ENCODE data around the gene MXI1. TPM values are rescaled to one million over a fixed set of nuclear protein-coding genes. Genes with fewer than 3 reads are reported as not detected.
"Not testable (repeated sequence)": the region's sequence is repeated elsewhere in the genome, so short reads cannot be mapped to it uniquely, and the experiment has no call there.

MXI1 gene
- total and polyA plus RNA-seq, 4 donors, result 72.3 to 121 (median 90.2) TPM

DNA sequence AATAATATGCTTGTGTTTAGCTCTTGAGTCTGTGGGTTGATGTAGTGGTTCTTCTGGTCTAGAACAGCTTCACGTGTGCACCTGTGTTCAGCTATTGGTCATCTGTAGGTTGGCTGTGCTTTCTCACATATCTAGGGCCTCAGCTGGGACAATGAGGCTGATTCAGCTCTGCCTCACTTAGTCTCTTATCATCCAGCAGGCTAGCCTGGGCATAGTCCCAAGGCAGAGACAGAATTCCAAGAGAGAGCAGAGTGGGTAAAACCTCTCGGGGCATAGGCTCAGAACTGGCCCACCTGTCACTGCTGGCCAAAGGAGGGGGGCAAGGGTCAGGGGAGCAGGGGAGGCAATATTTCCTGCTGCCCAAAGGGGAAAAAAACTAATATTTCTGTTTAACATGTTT is 32.0 kb upstream of the MXI1 start:
- Histone ChIP-seq H3K36me3 (ENCODE audit: control insufficient read depth in 1 of 2, insufficient read depth in 2 of 2, low read length in 1 of 2) (no peaks in the 10 kb centered on the region), H3K9me3 (ENCODE audit: control insufficient read depth, low read length) (no peaks in the 10 kb centered on the region), H3K27me3 (ENCODE audit: control insufficient read depth in 1 of 2, insufficient read depth in 2 of 2, low read length in 1 of 2) (no peaks in the 10 kb centered on the region), H3K27ac (ENCODE audit: low read depth in 1 of 2, low read length in 2 of 2) (no peak overlapping the region), H3K4me3 (ENCODE audit: low read length in 2 of 2) (no peak overlapping the region), H3K4me1 (ENCODE audit: control insufficient read depth in 1 of 2, insufficient read depth in 2 of 2, low read length in 2 of 2) (no peaks in the 10 kb centered on the region)
- WGBS, 2 donors, result 74 to 83% methylated on average over 2 of the region's 2 CpGs
- no peak for ATAC-seq (ENCODE audit: low FRiP score)
- intact Hi-C loops (cut with DNase I), result no loop called here
- DNase-seq, result no peak

DNA sequence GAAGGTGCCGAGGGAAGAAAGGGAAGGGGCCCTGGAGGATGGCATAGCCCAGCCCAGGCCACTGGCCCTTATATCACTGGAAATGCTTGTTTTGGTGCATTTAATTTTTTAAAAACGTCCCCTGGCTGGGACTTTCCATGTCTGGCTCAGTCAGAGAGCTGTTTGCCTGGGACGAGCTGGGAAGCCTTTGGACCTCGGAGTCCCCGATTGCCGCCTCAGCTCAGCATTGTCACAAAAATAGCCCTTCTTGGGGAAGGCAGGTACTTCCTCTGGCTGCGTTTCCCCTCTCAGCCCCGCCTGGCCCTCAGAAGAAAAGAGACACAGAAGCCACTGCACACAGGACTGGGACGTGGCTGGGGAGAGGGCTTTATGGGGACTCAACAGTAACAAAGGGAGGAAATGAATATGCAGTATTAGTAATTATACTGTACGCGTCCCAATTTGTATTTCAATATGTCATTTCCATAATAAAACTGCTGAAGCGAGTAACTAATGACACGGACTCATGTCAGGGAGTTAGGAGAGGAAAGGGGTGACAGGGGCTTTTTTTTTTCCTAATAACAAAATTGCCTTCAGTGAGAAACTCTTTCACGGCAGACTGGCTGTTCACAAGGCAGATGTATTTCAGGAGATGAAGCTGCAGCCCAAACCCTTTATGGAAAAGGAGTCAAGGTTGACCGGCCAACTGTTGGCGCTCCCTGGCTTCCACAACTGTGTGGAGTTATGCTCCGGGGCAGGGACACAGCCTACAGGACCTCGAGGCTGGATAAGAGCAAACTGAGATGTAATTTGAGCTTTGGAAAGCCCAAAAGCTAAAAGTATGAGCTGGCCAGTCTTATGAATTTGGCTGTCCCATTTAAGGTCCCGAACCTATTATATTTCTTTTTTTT is 31.0 kb upstream of the MXI1 start:
- no peaks in the 10 kb centered on the region for H3K36me3 ChIP-seq (ENCODE audit: control insufficient read depth in 1 of 2, insufficient read depth in 2 of 2, low read length in 1 of 2)
- 30% methylated on average over 19 of the region's 19 CpGs for WGBS, 2 donors
- ATAC-seq (ENCODE audit: low FRiP score) (no peak), DNase-seq (no peak)
- H3K4me1 ChIP-seq (ENCODE audit: control insufficient read depth in 1 of 2, insufficient read depth in 2 of 2, low read length in 2 of 2), result no peaks in the 10 kb centered on the region
- H3K27ac ChIP-seq (ENCODE audit: low read depth in 1 of 2, low read length in 2 of 2), result no peak overlapping the region
- intact Hi-C loops (cut with DNase I), result no loop called here
- H3K9me3 ChIP-seq (ENCODE audit: control insufficient read depth, low read length), result no peaks in the 10 kb centered on the region
- no peaks in the 10 kb centered on the region for H3K27me3 ChIP-seq (ENCODE audit: control insufficient read depth in 1 of 2, insufficient read depth in 2 of 2, low read length in 1 of 2)
- H3K4me3 ChIP-seq (ENCODE audit: low read length in 2 of 2), result no peak overlapping the region

DNA sequence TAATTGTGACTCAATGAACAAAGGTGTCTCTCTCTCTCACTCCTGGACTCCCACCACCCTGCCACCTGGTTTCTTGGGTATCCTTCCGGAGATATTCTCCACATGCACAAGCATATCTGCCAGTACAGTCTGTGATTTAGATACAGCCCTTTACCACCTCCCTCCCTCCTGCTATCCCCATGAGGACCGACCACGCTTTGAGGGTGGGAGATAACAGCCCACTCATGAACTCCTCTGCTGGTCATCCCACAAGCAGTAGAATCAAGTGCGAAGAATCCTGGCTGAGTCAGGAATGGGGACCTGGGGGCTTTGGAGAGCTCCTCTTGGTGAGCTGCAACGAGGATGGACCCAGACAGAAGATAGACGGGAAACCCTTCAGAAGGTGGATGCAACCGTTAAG is 28.2 kb upstream of the MXI1 start:
- 86 to 90% methylated on average over 7 of the region's 7 CpGs for WGBS, 2 donors
- H3K36me3 ChIP-seq (ENCODE audit: control insufficient read depth in 1 of 2, insufficient read depth in 2 of 2, low read length in 1 of 2), result no peaks in the 10 kb centered on the region
- H3K27me3 ChIP-seq (ENCODE audit: control insufficient read depth in 1 of 2, insufficient read depth in 2 of 2, low read length in 1 of 2), result no peaks in the 10 kb centered on the region
- H3K27ac ChIP-seq (ENCODE audit: low read depth in 1 of 2, low read length in 2 of 2), result no peak overlapping the region
- intact Hi-C loops (cut with DNase I), result no loop called here
- ATAC-seq (ENCODE audit: low FRiP score) (no peak), DNase-seq (no peak)
- H3K9me3 ChIP-seq (ENCODE audit: control insufficient read depth, low read length), result no peaks in the 10 kb centered on the region
- H3K4me3 ChIP-seq (ENCODE audit: low read length in 2 of 2), result no peak overlapping the region
- no peaks in the 10 kb centered on the region for H3K4me1 ChIP-seq (ENCODE audit: control insufficient read depth in 1 of 2, insufficient read depth in 2 of 2, low read length in 2 of 2)

DNA sequence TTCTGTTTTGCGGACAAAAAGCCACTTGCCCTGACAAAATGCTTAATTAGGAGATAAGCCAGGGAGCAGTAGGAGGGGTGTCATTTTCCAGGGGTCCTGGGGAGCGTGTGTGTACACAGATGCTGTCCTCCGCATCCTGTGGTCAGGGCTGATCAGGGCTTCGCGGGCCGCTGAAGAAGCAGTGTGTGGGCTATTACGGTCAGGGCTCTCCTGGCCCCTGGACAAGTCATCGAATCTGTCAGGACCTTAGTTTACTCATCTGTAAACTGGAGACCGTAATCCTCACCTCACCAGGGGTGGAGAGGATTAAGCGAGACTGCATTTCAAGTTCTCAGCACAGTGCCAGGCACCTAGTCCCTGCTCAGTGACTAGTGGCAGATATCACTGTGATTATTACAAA is 26.0 kb upstream of the MXI1 start:
- WGBS, 2 donors, result 91 to 93% methylated on average over 10 of the region's 10 CpGs
- intact Hi-C loops (cut with DNase I), result no loop called here
- H3K9me3 ChIP-seq (ENCODE audit: control insufficient read depth, low read length), result no peaks in the 10 kb centered on the region

DNA sequence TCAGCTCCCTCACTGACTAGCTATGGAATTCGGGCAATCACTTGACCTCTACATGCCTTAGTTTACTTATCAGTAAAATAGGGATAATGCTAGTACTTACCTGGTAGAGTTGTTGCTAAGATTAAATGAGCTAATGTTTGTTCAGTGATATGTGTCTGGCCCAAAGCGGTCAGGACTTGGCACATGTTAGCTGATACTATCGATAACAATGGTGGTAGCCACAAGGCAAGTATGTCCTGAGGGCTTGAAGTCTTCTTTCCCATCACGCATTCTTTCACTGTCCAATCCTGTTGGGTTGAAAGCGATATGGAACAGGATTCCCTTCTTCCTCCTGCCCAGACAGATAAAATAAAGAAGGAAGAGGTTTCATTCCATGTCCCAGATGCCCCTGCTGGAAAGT is 25.5 kb upstream of the MXI1 start:
- no peaks in the 10 kb centered on the region for H3K36me3 ChIP-seq (ENCODE audit: control insufficient read depth in 1 of 2, insufficient read depth in 2 of 2, low read length in 1 of 2)
- no peaks in the 10 kb centered on the region for H3K27me3 ChIP-seq (ENCODE audit: control insufficient read depth in 1 of 2, insufficient read depth in 2 of 2, low read length in 1 of 2)
- 96% methylated on average over 5 of the region's 5 CpGs for WGBS, 2 donors
- intact Hi-C loops (cut with DNase I), result no loop called here
- H3K9me3 ChIP-seq (ENCODE audit: control insufficient read depth, low read length), result no peaks in the 10 kb centered on the region
- no peak overlapping the region for H3K27ac ChIP-seq (ENCODE audit: low read depth in 1 of 2, low read length in 2 of 2)
- no peaks in the 10 kb centered on the region for H3K4me1 ChIP-seq (ENCODE audit: control insufficient read depth in 1 of 2, insufficient read depth in 2 of 2, low read length in 2 of 2)
- DNase-seq, result no peak
- no peak for ATAC-seq (ENCODE audit: low FRiP score)
- no peak overlapping the region for H3K4me3 ChIP-seq (ENCODE audit: low read length in 2 of 2)

More for the DNA sequence above, 26.0 kb upstream of the MXI1 start:
- DNase-seq (no peak), ATAC-seq (ENCODE audit: low FRiP score) (no peak)
- Histone ChIP-seq H3K4me1 (ENCODE audit: control insufficient read depth in 1 of 2, insufficient read depth in 2 of 2, low read length in 2 of 2) (no peaks in the 10 kb centered on the region), H3K27ac (ENCODE audit: low read depth in 1 of 2, low read length in 2 of 2) (no peak overlapping the region), H3K36me3 (ENCODE audit: control insufficient read depth in 1 of 2, insufficient read depth in 2 of 2, low read length in 1 of 2) (no peaks in the 10 kb centered on the region), H3K27me3 (ENCODE audit: control insufficient read depth in 1 of 2, insufficient read depth in 2 of 2, low read length in 1 of 2) (no peaks in the 10 kb centered on the region), H3K4me3 (ENCODE audit: low read length in 2 of 2) (no peak overlapping the region)

DNA sequence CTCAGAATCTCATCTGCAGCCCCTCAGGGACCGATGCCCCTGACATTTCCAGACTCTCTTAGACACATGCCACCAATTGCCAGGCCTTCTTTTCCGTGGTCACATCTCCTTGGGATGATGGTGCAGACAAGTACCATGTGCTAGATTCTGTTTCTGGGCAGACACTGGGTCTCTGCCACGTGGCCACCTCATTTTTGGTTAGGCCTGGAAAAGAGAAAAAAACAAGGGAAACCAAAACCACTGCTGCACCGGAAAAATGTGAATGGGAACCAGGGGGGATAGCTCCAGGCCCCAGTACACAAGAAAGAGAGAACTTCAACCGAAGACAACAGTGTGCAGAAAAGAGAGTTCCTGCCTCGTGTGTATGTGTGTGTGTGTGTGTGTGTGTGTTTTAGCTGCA is 23.0 kb upstream of the MXI1 start:
- Histone ChIP-seq H3K27me3 (ENCODE audit: control insufficient read depth in 1 of 2, insufficient read depth in 2 of 2, low read length in 1 of 2) (no peaks in the 10 kb centered on the region), H3K4me1 (ENCODE audit: control insufficient read depth in 1 of 2, insufficient read depth in 2 of 2, low read length in 2 of 2) (no peaks in the 10 kb centered on the region), H3K36me3 (ENCODE audit: control insufficient read depth in 1 of 2, insufficient read depth in 2 of 2, low read length in 1 of 2) (no peaks in the 10 kb centered on the region), H3K9me3 (ENCODE audit: control insufficient read depth, low read length) (no peaks in the 10 kb centered on the region), H3K4me3 (ENCODE audit: low read length in 2 of 2) (no peak overlapping the region), H3K27ac (ENCODE audit: low read depth in 1 of 2, low read length in 2 of 2) (no peak overlapping the region)
- ATAC-seq (ENCODE audit: low FRiP score) (no peak), DNase-seq (no peak)
- intact Hi-C loops (cut with DNase I), result no loop called here
- WGBS, 2 donors, result 74 to 76% methylated on average over 6 of the region's 6 CpGs

DNA sequence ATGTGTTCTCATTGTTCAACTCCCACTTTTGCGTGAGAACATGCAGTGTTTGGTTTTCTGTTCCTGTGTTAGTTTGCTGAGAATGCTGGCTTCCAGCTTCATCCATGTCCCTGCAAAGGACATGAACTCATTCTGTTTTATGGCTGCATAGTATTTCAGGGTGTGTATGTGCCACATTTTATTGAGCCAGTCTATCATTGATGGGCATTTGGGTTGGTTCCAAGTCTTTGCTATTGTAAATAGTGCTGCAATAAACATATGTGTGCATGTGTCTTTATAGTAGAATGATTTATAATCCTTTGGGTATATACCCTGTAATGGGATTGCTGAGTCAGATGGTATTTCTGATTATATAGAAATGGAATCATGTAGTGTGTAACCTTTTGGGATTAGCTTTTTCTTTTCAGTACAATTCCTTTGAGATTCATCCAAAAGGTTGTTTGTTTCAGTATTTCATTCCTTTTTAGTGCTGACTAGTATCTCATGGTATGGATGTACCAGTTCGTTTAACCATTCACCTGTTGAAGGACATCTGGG is 21.7 kb upstream of the MXI1 start:
- H3K9me3 ChIP-seq (ENCODE audit: control insufficient read depth, low read length); H3K27ac ChIP-seq (ENCODE audit: low read depth in 1 of 2, low read length in 2 of 2); H3K4me3 ChIP-seq (ENCODE audit: low read length in 2 of 2); ATAC-seq (ENCODE audit: low FRiP score); DNase-seq; intact Hi-C loops (cut with DNase I); H3K27me3 ChIP-seq (ENCODE audit: control insufficient read depth in 1 of 2, insufficient read depth in 2 of 2, low read length in 1 of 2); H3K4me1 ChIP-seq (ENCODE audit: control insufficient read depth in 1 of 2, insufficient read depth in 2 of 2, low read length in 2 of 2); H3K36me3 ChIP-seq (ENCODE audit: control insufficient read depth in 1 of 2, insufficient read depth in 2 of 2, low read length in 1 of 2): not testable (repeated sequence)
- 83 to 86% methylated on average over 2 of the region's 2 CpGs for WGBS, 2 donors

DNA sequence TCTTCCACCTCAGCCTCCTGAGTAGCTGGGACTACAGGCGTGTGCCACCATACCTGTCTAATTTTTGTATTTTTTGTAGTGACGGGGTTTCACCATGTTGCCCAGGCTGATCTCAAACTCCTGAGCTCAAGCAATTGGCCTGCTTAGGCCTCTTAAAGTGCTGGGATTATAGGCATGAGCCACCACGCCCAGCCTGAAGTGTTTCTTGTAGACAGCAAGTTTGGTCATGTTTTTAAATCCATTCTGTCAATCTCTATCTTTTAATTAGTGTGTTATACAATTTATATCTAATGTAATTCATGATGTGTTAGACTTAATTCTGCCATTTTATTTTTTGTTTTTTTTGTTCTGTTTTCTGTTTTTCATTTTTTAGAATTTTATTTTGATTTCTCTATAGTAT is 17.2 kb upstream of the MXI1 start:
- no peaks in the 10 kb centered on the region for H3K4me1 ChIP-seq (ENCODE audit: control insufficient read depth in 1 of 2, insufficient read depth in 2 of 2, low read length in 2 of 2)
- WGBS, 2 donors, result 81 to 95% methylated on average over 3 of the region's 3 CpGs
- H3K27ac ChIP-seq (ENCODE audit: low read depth in 1 of 2, low read length in 2 of 2), result no peak overlapping the region
- H3K27me3 ChIP-seq (ENCODE audit: control insufficient read depth in 1 of 2, insufficient read depth in 2 of 2, low read length in 1 of 2), result no peaks in the 10 kb centered on the region
- H3K4me3 ChIP-seq (ENCODE audit: low read length in 2 of 2), result no peak overlapping the region
- DNase-seq (no peak), ATAC-seq (ENCODE audit: low FRiP score) (no peak)
- H3K36me3 ChIP-seq (ENCODE audit: control insufficient read depth in 1 of 2, insufficient read depth in 2 of 2, low read length in 1 of 2), result no peaks in the 10 kb centered on the region
- no peaks in the 10 kb centered on the region for H3K9me3 ChIP-seq (ENCODE audit: control insufficient read depth, low read length)
- intact Hi-C loops (cut with DNase I), result no loop called here

DNA sequence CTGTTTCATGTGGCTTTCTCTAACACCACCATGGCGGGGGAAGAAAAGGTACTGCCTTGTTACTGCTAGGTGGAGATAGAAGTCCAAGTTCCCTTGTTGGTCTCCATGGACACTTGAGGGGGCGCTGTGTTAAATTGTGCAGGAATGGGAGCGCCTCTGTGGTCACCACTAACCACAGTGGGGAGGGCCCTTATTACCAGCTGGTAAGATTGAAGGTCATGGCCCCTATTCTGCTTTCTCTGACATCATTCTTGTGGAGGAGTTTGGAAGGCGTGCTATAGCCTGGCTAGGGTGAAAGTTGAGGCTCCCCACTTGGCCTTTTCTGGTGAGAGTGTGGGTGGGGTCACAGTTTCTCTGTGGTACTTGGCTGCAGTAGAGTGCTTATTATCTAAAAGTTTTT is 14.9 kb upstream of the MXI1 start:
- ATAC-seq (ENCODE audit: low FRiP score) (no peak), DNase-seq (no peak)
- Histone ChIP-seq H3K36me3 (ENCODE audit: control insufficient read depth in 1 of 2, insufficient read depth in 2 of 2, low read length in 1 of 2) (no peaks in the 10 kb centered on the region), H3K27me3 (ENCODE audit: control insufficient read depth in 1 of 2, insufficient read depth in 2 of 2, low read length in 1 of 2) (no peaks in the 10 kb centered on the region), H3K27ac (ENCODE audit: low read depth in 1 of 2, low read length in 2 of 2) (no peak overlapping the region), H3K4me1 (ENCODE audit: control insufficient read depth in 1 of 2, insufficient read depth in 2 of 2, low read length in 2 of 2) (no peaks in the 10 kb centered on the region), H3K4me3 (ENCODE audit: low read length in 2 of 2) (no peak overlapping the region), H3K9me3 (ENCODE audit: control insufficient read depth, low read length) (no peaks in the 10 kb centered on the region)
- intact Hi-C loops (cut with DNase I), result no loop called here
- WGBS, 2 donors, result 66 to 70% methylated on average over 4 of the region's 4 CpGs
